T-cell (primary cell): ENCODE measurements around the gene HSBP1L1. TPM values are rescaled to one million over a fixed set of nuclear protein-coding genes. Genes with fewer than 3 reads are reported as not detected.

Experiments
- ATAC-seq, 4 experiments: fragments of 200-7000 bp in 3 of 4; fragments of 150-1000 bp in 1 of 4; cut with Tn5 transposase; replicated peaks in 1 of 4; 1 replicate in 3 of 4; 2 replicates in 1 of 4; pipeline ENCODE4 v1.10.0; 2021; ENCODE audit warnings: moderate library complexity in 3 of 4, mild to moderate bottlenecking in 2 of 4, moderate number of reproducible peaks in 1 of 4
- CTCF ChIA-PET, 2 donors: fragments of 300-600 bp; sonication (Branson Sonifier 250); formaldehyde crosslinking; loops; one replicate each; lab custom pipeline; 2022; ENCODE audit warnings: antibody characterized with exemption in 2 of 2; lab: Charles Lee
- POLR2A ChIA-PET, 2 donors: fragments of 300-600 bp; sonication (Branson Sonifier 250); formaldehyde crosslinking; loops; one replicate each; lab custom pipeline; 2022; ENCODE audit warnings: antibody characterized with exemption in 2 of 2; lab: Charles Lee
- DNase-seq, 35 experiments: peaks; one replicate each; pipeline versions ENCODE4 v3.0.0 to v3.0.0-alpha.2; 2013 to 2023
- H3K27ac ChIP-seq: one replicate; pipeline ENCODE4 v1.5.1; 2013; ENCODE audit warnings: low read length
- H3K27me3 ChIP-seq, 2 experiments: replicated peaks in 1 of 2; 1 replicate in 1 of 2; 2 replicates in 1 of 2; pipeline versions ENCODE4 v1.6.1 to v1.7.0; 2013; ENCODE audit warnings: low read length in 1 of 2, mixed read lengths in 1 of 2; ENCODE audit not compliant: control insufficient read depth in 2 of 2, insufficient read depth in 2 of 2; ENCODE audit errors: extremely low read depth in 1 of 2
- H3K36me3 ChIP-seq, 2 donors: 1 replicate in 1 of 2; 2 replicates in 1 of 2; pipeline versions ENCODE4 v1.6.1 to v1.7.0; 2013; ENCODE audit warnings: low read length in 1 of 2; ENCODE audit not compliant: control insufficient read depth in 2 of 2, insufficient read depth in 1 of 2; ENCODE audit errors: extremely low read depth in 1 of 2
- H3K4me1 ChIP-seq, 2 experiments: 1 replicate in 1 of 2; 2 replicates in 1 of 2; pipeline versions ENCODE4 v1.6.1 to v1.7.0; 2013; ENCODE audit warnings: low read length in 2 of 2, mixed read lengths in 1 of 2; ENCODE audit not compliant: insufficient read depth in 2 of 2, control insufficient read depth in 1 of 2; ENCODE audit errors: extremely low read depth in 1 of 2
- H3K4me3 ChIP-seq, 2 donors: 1 replicate in 1 of 2; 2 replicates in 1 of 2; pipeline versions ENCODE4 v1.5.1 to v1.7.0; 2013; ENCODE audit warnings: mild to moderate bottlenecking in 2 of 2, low read length in 1 of 2, moderate library complexity in 1 of 2; ENCODE audit not compliant: control insufficient read depth in 1 of 2; ENCODE audit errors: extremely low read depth in 1 of 2
- H3K9me3 ChIP-seq: 2 replicates; pipeline ENCODE4 v1.7.0; 2013
- H3K27ac Mint-ChIP-seq, 2 donors: one replicate each; pipeline ENCODE4 v1.8.0; 2020 to 2021; ENCODE audit warnings: mild to moderate bottlenecking in 2 of 2, mixed read lengths in 2 of 2
- H3K27me3 Mint-ChIP-seq, 2 donors: one replicate each; pipeline ENCODE4 v1.8.0; 2021 to 2022; ENCODE audit warnings: mixed read lengths in 2 of 2
- H3K36me3 Mint-ChIP-seq: one replicate; pipeline ENCODE4 v1.8.0; 2021; ENCODE audit warnings: mixed read lengths
- H3K4me1 Mint-ChIP-seq, 3 donors: one replicate each; pipeline ENCODE4 v1.8.0; 2020 to 2022; ENCODE audit warnings: mixed read lengths in 3 of 3, mild to moderate bottlenecking in 1 of 3
- H3K4me3 Mint-ChIP-seq, 3 donors: one replicate each; pipeline ENCODE4 v1.8.0; 2020 to 2022; ENCODE audit warnings: mild to moderate bottlenecking in 3 of 3, mixed read lengths in 3 of 3, moderate library complexity in 3 of 3
- H3K9me3 Mint-ChIP-seq, 3 donors: one replicate each; pipeline ENCODE4 v1.8.0; 2020 to 2022; ENCODE audit warnings: mixed read lengths in 3 of 3
- WGBS: methylation state at CpG from one replicate; pipeline ENCODE4 v1.1.5; 2013; ENCODE audit warnings: missing lambda C conversion rate; ENCODE audit not compliant: insufficient coverage; 5-methylcytosine and 5-hydroxymethylcytosine counted together
- total RNA-seq, 35 experiments: library from RNA in 6 of 35; stranded (reverse) in 6 of 35; fragments of 120-200 nt in 1 of 35; gene quantifications; one replicate each; pipeline versions ENCODE4 v1.2.1 to v1.2.4 and lab custom pipeline; 2013 to 2026

The HSBP1L1 gene
- total RNA-seq, 5 donors from 2014 or later (not counting 1 experiment from before 2014, with no cell fraction given), result 17.3 to 26.6 (median 20.6) TPM

DNA sequence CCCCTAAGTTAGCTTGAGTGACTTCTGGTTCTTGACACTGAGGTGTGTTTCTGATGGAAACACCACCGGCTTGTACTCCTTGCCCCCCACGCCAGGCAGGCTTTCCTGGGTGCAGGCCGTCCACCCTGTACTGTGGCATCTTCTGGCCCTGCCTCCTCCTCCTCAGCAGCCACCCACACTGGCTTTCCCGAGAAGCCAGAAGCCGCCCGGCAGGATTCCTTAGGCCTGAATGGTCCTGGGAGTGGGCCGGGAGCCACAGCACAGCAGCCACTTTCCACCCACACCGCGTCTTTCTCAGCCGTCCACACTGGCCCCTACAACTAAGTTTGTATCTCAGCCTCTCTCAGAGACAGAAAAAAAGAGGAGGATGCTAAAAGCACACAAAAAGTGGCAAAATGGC lies 2.1 kb upstream of the HSBP1L1 start:
- peaks cover 13 to 50% of the 10 kb centered on the region in 2 experiments for H3K4me1 ChIP-seq
- no peaks in the 10 kb centered on the region for H3K27me3 Mint-ChIP-seq
- H3K4me1 Mint-ChIP-seq, result peaks cover 30 to 42% (median 39%) of the 10 kb centered on the region in 3 donors
- no peaks in the 10 kb centered on the region for H3K9me3 ChIP-seq
- WGBS, result 80% methylated on average over 1 of the region's 10 CpGs
- DNase-seq, result no peak
- no peak overlapping the region for H3K4me3 Mint-ChIP-seq
- H3K27ac Mint-ChIP-seq, result no peak overlapping the region
- no peaks in the 10 kb centered on the region for H3K36me3 Mint-ChIP-seq
- no peak overlapping the region for H3K4me3 ChIP-seq
- CTCF ChIA-PET, result interaction anchor here in 1 of 2 donors (0.6 kb wide), 1 partner anchor 149 kb away, joined by 5 read pairs; no protein-coding TSS in a partner anchor
- no peak for ATAC-seq
- H3K36me3 ChIP-seq, result no peaks in the 10 kb centered on the region
- no peaks in the 10 kb centered on the region for H3K9me3 Mint-ChIP-seq
- H3K27ac ChIP-seq, result peak overlapping the region; percentile 47
- POLR2A ChIA-PET, result no interaction called here
- H3K27me3 ChIP-seq, result peaks cover 0 to 12% of the 10 kb centered on the region in 2 experiments

- CTCF ChIA-PET, result interaction anchor here (0.6 to 1.0 kb wide), 2 partner anchors 20 to 148 kb away, joined by 3 to 5 read pairs; no protein-coding TSS in a partner anchor
- peak overlapping the region; percentile 47 for H3K27ac ChIP-seq
These were observed 1.4 kb upstream of the HSBP1L1 start for GRCh38 chr18:79962835-79963657.

GRCh38 chr18:79963658-79964329 lies 649 bp upstream of the HSBP1L1 start:
- no peaks in the 10 kb centered on the region for H3K9me3 ChIP-seq
- Mint-ChIP-seq H3K4me3 (peak overlapping the region; percentile 59 to 83 (median 65)), H3K36me3 (no peaks in the 10 kb centered on the region), H3K4me1 (peaks cover 32 to 42% (median 39%) of the 10 kb centered on the region in 3 donors), H3K27ac (peak overlapping the region; percentile 44 to 85), H3K9me3 (no peaks in the 10 kb centered on the region), H3K27me3 (no peaks in the 10 kb centered on the region)
- H3K36me3 ChIP-seq, result peaks cover 0 to 3% of the 10 kb centered on the region in 2 donors
- CTCF ChIA-PET, result interaction anchor here in 1 of 2 donors (1.0 kb wide), 2 partner anchors 19 to 21 kb away, joined by 3 read pairs; no protein-coding TSS in a partner anchor
- 77% methylated on average over 29 of the region's 30 CpGs for WGBS
- ATAC-seq (no peak), DNase-seq (no peak)
- H3K4me3 ChIP-seq, result peak overlapping the region; percentile 35 to 66
- H3K27ac ChIP-seq, result peak overlapping the region; percentile 49
- H3K4me1 ChIP-seq, result peaks cover 13 to 50% of the 10 kb centered on the region in 2 experiments
- POLR2A ChIA-PET, result interaction anchor here in 1 of 2 donors (0.6 kb wide), 1 partner anchor 211 kb away, joined by 3 read pairs; no protein-coding TSS in a partner anchor
- H3K27me3 ChIP-seq, result peaks cover 0 to 12% of the 10 kb centered on the region in 2 experiments

More at GRCh38 chr18:79962835-79963657, 1.4 kb upstream of the HSBP1L1 start:
- peaks cover 0 to 2% of the 10 kb centered on the region in 2 donors for H3K36me3 ChIP-seq
- peak overlapping the region in 1 of 2 donors; percentile 21 for H3K4me3 ChIP-seq
- 51% methylated on average over 14 of the region's 30 CpGs for WGBS
- Mint-ChIP-seq H3K9me3 (no peaks in the 10 kb centered on the region), H3K4me1 (peaks cover 32 to 42% (median 39%) of the 10 kb centered on the region in 3 donors), H3K36me3 (no peaks in the 10 kb centered on the region), H3K27me3 (no peaks in the 10 kb centered on the region), H3K4me3 (peak overlapping the region; percentile 59 to 83 (median 77)), H3K27ac (peak overlapping the region; percentile 48 to 85)
- no peaks in the 10 kb centered on the region for H3K9me3 ChIP-seq
- POLR2A ChIA-PET, result interaction anchor here in 1 of 2 donors (0.6 kb wide), 1 partner anchor 211 kb away, joined by 3 read pairs; no protein-coding TSS in a partner anchor
- peaks cover 0 to 12% of the 10 kb centered on the region in 2 experiments for H3K27me3 ChIP-seq
- peak in 24 of 35 experiments; percentile 19 to 74 (median 46) for DNase-seq
- H3K4me1 ChIP-seq, result peaks cover 13 to 50% of the 10 kb centered on the region in 2 experiments
- ATAC-seq, result peak in 1 of 4 experiments; percentile 36

DNA sequence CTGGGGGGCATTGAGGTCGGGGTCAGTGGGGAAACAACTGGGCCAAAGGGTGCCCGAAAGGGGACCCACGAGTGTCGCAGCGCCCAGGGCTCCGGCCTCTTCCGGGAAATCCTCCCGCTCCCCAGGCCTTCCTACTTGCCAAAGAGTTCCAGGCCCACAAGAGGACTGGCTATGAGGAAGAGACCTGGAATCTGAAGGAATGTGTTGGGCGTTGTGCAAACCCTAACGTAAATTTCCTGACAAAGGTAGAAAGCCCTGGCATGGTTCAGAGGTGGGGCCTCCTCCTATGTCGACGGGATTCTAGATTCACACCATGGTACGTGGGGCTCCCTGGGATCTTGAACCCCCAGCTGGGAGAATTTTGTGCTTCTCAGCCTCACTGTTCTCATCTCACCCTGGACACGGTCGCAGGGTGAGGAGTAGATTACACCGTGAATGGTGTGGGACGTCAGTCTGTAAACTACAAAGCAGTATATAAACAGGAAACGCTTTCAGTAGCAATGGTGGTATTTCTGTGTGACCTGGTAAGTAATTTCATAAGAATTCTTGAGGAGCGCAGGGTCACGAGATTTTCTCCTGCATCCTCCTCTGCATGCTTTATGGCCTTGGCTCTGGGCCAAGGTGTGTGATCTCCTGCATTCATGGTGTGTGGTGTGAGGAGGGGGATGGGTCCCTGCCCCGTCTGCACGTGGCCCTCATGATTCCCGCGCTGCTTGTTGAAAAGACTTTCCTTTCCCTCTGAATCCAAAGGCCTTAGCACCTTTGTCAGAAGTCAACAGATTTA lies 868 bp downstream of the HSBP1L1 start:
- Histone ChIP-seq H3K9me3 (no peaks in the 10 kb centered on the region), H3K27ac (peak overlapping the region; percentile 62), H3K4me3 (peak overlapping the region; percentile 62 to 66), H3K27me3 (peaks cover 0 to 12% of the 10 kb centered on the region in 2 experiments), H3K4me1 (peaks cover 10 to 45% of the 10 kb centered on the region in 2 experiments), H3K36me3 (peaks cover 0 to 3% of the 10 kb centered on the region in 2 donors)
- peak overlapping the region; percentile 90 to 91 for H3K27ac Mint-ChIP-seq
- 54% methylated on average over 9 of the region's 24 CpGs for WGBS
- DNase-seq, result peak in 7 of 35 experiments; percentile 21 to 52 (median 25)
- POLR2A ChIA-PET, result no interaction called here
- H3K27me3 Mint-ChIP-seq, result no peaks in the 10 kb centered on the region
- H3K36me3 Mint-ChIP-seq, result no peaks in the 10 kb centered on the region
- no peaks in the 10 kb centered on the region for H3K9me3 Mint-ChIP-seq
- peak; percentile 20 to 50 (median 33) for ATAC-seq
- peaks cover 30 to 39% (median 36%) of the 10 kb centered on the region in 3 donors for H3K4me1 Mint-ChIP-seq
- CTCF ChIA-PET, result interaction anchor here in 1 of 2 donors (1.0 kb wide), 1 partner anchor 20 kb away, joined by 3 read pairs; no protein-coding TSS in a partner anchor
- peak overlapping the region; percentile 83 to 84 (median 83) for H3K4me3 Mint-ChIP-seq

GRCh38 chr18:79970419-79971133 lies 6.1 kb downstream of the HSBP1L1 start:
- ChIA-PET POLR2A (no interaction called here), CTCF (no interaction called here)
- Histone ChIP-seq H3K27ac (no peak overlapping the region), H3K4me3 (no peak overlapping the region), H3K9me3 (no peaks in the 10 kb centered on the region), H3K4me1 (peaks cover 0 to 8% of the 10 kb centered on the region in 2 experiments), H3K36me3 (peaks cover 12 to 44% of the 10 kb centered on the region in 2 donors), H3K27me3 (no peaks in the 10 kb centered on the region)
- no peaks in the 10 kb centered on the region for H3K9me3 Mint-ChIP-seq
- H3K36me3 Mint-ChIP-seq, result peaks cover 27% of the 10 kb centered on the region
- H3K4me1 Mint-ChIP-seq, result peaks cover 10 to 15% (median 14%) of the 10 kb centered on the region in 3 donors
- no peak overlapping the region for H3K27ac Mint-ChIP-seq
- no peak overlapping the region for H3K4me3 Mint-ChIP-seq
- WGBS, result 91% methylated on average over 4 of the region's 12 CpGs
- DNase-seq (no peak), ATAC-seq (no peak)
- H3K27me3 Mint-ChIP-seq, result no peaks in the 10 kb centered on the region
